Activated B cell treated with CpG ODN at 0.5 μM for 24 hours (primary cell): ENCODE data around the gene CELF4. TPM values are rescaled to one million over a fixed set of nuclear protein-coding genes. Genes with fewer than 3 reads are reported as not detected.

Experiments used
- ATAC-seq: fragments of 200-7000 bp; cut with Tn5 transposase; one replicate; pipeline ENCODE4 v1.10.0; 2021; ENCODE audit warnings: low read depth, mild to moderate bottlenecking, moderate library complexity
- CTCF ChIA-PET: fragments of 350-600 bp; sonication (Branson Sonifier 250); formaldehyde crosslinking; loops from one replicate; lab custom pipeline; 2021; ENCODE audit warnings: antibody characterized with exemption; lab: Charles Lee
- POLR2A ChIA-PET: fragments of 350-600 bp; sonication (Branson Sonifier 250); formaldehyde crosslinking; loops from one replicate; lab custom pipeline; 2021; ENCODE audit warnings: antibody characterized with exemption; lab: Charles Lee
- DNase-seq: peaks from one replicate; pipeline ENCODE4 v3.0.0; 2022
- H3K27ac Mint-ChIP-seq: one replicate; pipeline ENCODE4 v1.8.0; 2020; ENCODE audit warnings: mixed read lengths
- H3K27me3 Mint-ChIP-seq: one replicate; pipeline ENCODE4 v1.8.0; 2021; ENCODE audit warnings: mixed read lengths
- H3K36me3 Mint-ChIP-seq: one replicate; pipeline ENCODE4 v1.8.0; 2021; ENCODE audit warnings: low read depth, mixed read lengths
- H3K4me1 Mint-ChIP-seq: one replicate; pipeline ENCODE4 v1.8.0; 2021; ENCODE audit warnings: mixed read lengths
- H3K4me3 Mint-ChIP-seq: one replicate; pipeline ENCODE4 v1.8.0; 2020; ENCODE audit warnings: mild to moderate bottlenecking, mixed read lengths
- H3K9me3 Mint-ChIP-seq: one replicate; pipeline ENCODE4 v1.8.0; 2020; ENCODE audit warnings: mixed read lengths
- CTCF ChIP-seq: fragments of 200-600 bp; IDR thresholded peaks from one replicate; pipeline ENCODE4 v1.8.0; 2022; ENCODE audit warnings: antibody characterized with exemption, mild to moderate bottlenecking
- intact Hi-C: fragments of 100-400 bp; cut with micrococcal nuclease; formaldehyde crosslinking; loops from one replicate; pipeline ENCODE4 v1.15.1; 2024
- total RNA-seq: library from RNA; stranded (reverse); gene quantifications from 2 replicates; pipeline ENCODE4 v1.2.3, GENCODE V29; 2022

CELF4 gene
- total RNA-seq, 1 donor from 2014 or later: not detected

DNA sequence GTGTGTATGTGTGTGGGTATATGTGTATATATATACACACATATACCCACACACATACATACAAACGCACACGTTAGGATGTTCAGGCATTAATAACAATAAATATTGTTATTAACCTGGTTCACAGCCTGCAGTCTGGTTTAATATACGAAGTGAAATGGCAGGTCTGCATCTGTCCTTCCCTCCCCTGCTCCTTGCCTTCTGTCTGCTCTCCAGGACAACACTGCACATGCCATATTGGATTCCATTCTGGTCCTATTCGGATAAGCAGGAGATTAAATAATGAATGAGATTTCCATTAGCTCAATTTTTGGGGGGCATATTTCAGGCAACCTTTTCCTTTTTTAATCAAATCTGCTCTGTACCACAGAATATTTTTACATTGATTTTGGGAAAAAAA lies 158.0 kb downstream of the CELF4 start:
- Mint-ChIP-seq H3K9me3 (no peaks in the 10 kb centered on the region), H3K36me3 (no peaks in the 10 kb centered on the region), H3K27me3 (no peaks in the 10 kb centered on the region), H3K4me1 (no peaks in the 10 kb centered on the region), H3K4me3 (no peak overlapping the region), H3K27ac (no peak overlapping the region)
- ChIA-PET POLR2A (no interaction called here), CTCF (no interaction called here)
- DNase-seq (no peak), ATAC-seq (no peak)
- TF ChIP-seq CTCF: no peak
- intact Hi-C loops: no loop called here

DNA sequence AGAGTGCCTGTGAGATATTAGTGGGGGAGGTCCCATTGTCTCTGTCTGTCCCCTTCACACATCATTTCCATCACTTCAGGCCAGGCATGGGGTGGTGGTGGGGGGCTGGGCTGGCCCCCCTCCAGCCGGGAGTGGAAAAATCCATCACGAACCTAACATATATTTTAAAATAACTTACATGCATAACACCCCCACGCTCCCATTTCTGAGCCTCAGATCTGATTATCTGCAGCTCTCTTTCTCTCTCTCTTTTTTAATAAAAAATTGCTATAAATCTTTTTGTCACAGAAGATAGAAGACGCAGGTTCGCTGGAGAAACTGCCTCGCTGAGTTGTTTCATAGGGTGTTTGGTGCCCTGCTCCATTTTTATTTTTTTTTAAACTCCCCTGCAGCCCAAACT lies 159.8 kb downstream of the CELF4 start:
- no peak for DNase-seq
- no peak overlapping the region for H3K27ac Mint-ChIP-seq
- intact Hi-C loops: no loop called here
- H3K9me3 Mint-ChIP-seq: no peaks in the 10 kb centered on the region
- no peaks in the 10 kb centered on the region for H3K27me3 Mint-ChIP-seq
- CTCF ChIA-PET: no interaction called here
- no peak overlapping the region for H3K4me3 Mint-ChIP-seq
- no peaks in the 10 kb centered on the region for H3K4me1 Mint-ChIP-seq
- H3K36me3 Mint-ChIP-seq: no peaks in the 10 kb centered on the region
- no peak for TF ChIP-seq CTCF
- POLR2A ChIA-PET: no interaction called here
- ATAC-seq: no peak

DNA sequence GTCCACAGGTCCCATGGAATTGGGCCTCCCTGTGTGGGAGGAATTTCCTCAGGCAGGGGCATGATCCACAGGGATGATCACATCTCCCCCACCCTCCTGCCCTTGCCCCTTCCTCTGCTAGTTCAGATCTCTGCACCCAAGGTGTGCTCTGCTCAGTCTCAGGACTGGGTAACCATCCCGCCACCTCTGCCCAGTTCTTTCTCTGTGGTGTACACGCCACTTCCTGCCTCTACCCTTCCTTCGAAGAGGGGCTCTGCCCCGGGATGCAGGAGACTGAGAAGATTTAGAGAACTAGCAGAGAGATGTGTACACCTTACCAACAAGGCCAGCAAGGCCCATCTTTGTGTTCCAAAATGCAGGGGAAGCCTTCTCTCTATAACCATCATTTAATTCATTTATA lies 160.4 kb downstream of the CELF4 start:
- H3K36me3 Mint-ChIP-seq: no peaks in the 10 kb centered on the region
- no peaks in the 10 kb centered on the region for H3K27me3 Mint-ChIP-seq
- DNase-seq (no peak), ATAC-seq (no peak)
- H3K27ac Mint-ChIP-seq: no peak overlapping the region
- CTCF ChIA-PET: no interaction called here
- no peaks in the 10 kb centered on the region for H3K9me3 Mint-ChIP-seq
- no peak overlapping the region for H3K4me3 Mint-ChIP-seq
- POLR2A ChIA-PET: no interaction called here
- no peak for TF ChIP-seq CTCF
- intact Hi-C loops: no loop called here
- no peaks in the 10 kb centered on the region for H3K4me1 Mint-ChIP-seq

DNA sequence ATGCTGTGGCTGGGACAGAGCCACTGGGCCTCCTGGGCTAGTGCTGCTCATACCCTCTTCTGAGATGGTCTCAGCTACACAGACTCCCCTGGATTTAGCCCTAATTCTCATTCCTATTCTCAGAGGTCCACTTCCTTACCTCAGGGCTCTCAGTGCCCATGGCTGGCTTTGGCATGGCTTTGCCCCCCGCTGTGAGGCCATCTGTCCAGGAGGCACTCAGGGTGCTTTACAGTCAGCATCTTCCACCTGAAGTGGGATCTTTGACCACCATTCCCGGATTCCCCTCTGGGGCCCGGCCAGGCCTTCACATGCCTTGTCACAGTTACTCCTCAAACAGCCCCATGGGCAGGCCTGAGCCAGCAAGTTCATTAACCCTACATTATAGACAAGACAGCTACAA lies 161.8 kb downstream of the CELF4 start:
- Mint-ChIP-seq H3K36me3 (no peaks in the 10 kb centered on the region), H3K27ac (no peak overlapping the region), H3K9me3 (no peaks in the 10 kb centered on the region), H3K4me3 (no peak overlapping the region), H3K4me1 (no peaks in the 10 kb centered on the region), H3K27me3 (no peaks in the 10 kb centered on the region)
- DNase-seq (no peak), ATAC-seq (no peak)
- intact Hi-C loops: no loop called here
- no peak for TF ChIP-seq CTCF
- ChIA-PET CTCF (no interaction called here), POLR2A (no interaction called here)

DNA sequence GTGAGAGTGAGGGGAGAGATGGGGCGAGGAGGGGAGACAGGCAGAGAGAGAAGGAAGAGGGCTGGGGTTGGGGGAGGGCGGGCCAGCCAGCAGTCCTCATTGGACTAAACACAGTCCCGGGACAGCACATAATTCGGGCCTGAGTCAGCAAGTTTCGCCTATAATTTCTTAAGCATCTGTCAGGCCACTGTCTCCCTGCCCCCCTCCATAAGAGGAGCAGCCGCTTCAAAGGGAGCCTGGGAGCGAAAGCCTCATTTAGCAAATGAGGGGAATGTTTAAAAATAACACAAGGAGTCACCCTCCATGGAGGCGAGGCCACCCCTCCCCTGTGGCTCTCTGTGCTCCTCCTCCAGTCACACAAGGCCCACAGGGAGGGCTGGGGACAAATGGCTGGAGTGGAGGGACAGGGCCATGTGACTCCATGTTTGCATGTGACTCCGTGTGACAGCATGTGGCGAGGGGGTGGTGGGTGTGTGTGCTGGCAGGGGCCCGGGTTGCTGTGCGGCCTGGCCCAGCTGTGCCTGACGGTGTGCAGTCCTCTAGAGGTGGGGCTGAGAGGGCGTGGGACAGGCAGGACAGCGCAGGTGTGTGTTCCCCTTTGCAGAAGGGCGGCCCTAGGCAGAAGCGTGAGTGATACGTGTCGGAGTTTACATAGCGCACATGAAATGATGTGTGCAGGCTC lies 162.4 kb downstream of the CELF4 start:
- H3K9me3 Mint-ChIP-seq: no peaks in the 10 kb centered on the region
- CTCF ChIA-PET: no interaction called here
- POLR2A ChIA-PET: no interaction called here
- no peak overlapping the region for H3K4me3 Mint-ChIP-seq
- intact Hi-C loops: no loop called here
- no peaks in the 10 kb centered on the region for H3K36me3 Mint-ChIP-seq
- no peak overlapping the region for H3K27ac Mint-ChIP-seq
- no peaks in the 10 kb centered on the region for H3K27me3 Mint-ChIP-seq
- ATAC-seq: no peak
- no peaks in the 10 kb centered on the region for H3K4me1 Mint-ChIP-seq
- no peak for TF ChIP-seq CTCF
- DNase-seq: no peak
